GM21717 (cell line): Measurements from ENCODE around the gene KCNK4.

Experiments
- ATAC-seq: cut with Tn5 transposase; IDR thresholded peaks from one replicate; pipeline ENCODE4 v1.9.1; 2021; ENCODE audit warnings: mild to moderate bottlenecking, moderate library complexity; ENCODE audit not compliant: unreplicated experiment

Gene KCNK4

GRCh38 chr11:64253043-64253442 is 38.1 kb upstream of the KCNK4 start:
- no peak for ATAC-seq

GRCh38 chr11:64253481-64253880 is 37.6 kb upstream of the KCNK4 start:
- no peak for ATAC-seq

DNA sequence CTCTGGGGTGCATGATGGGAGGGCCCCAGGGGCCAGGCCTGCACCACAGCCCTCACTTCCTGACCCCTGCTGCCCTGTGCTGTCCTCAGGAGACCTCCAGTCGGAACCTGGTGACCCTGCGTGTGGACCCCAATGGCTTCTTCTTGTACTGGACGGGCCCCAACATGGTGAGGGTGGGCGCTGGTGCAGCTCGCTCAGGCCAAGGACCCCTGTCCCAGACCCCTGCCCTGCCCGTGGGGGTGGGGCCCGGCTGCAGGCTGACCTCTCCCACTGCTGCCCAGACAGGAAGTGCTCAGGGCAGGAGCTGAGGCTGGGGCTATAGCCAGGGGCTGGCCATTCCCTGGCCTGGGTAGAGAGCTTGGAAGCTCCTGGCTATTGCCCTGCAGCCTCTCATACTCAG is 36.8 kb upstream of the KCNK4 start:
- no peak for ATAC-seq

GRCh38 chr11:64255135-64256128 is 35.7 kb upstream of the KCNK4 start:
- ATAC-seq, result no peak

DNA sequence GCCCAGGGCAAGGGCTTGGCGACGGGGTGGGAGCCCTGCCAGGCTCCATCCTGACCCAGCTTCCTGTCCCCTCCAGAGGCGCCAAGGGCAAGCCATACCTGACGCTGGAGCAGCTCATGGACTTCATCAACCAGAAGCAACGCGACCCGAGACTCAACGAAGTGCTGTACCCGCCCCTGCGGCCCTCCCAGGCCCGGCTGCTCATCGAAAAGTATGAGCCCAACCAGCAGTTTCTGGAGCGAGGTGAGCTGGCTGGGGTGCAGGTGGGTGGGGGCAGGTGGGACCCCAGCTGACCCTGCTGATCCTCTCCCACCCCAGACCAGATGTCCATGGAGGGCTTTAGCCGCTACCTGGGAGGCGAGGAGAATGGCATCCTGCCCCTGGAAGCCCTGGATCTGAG is 34.8 kb upstream of the KCNK4 start:
- no peak for ATAC-seq

DNA sequence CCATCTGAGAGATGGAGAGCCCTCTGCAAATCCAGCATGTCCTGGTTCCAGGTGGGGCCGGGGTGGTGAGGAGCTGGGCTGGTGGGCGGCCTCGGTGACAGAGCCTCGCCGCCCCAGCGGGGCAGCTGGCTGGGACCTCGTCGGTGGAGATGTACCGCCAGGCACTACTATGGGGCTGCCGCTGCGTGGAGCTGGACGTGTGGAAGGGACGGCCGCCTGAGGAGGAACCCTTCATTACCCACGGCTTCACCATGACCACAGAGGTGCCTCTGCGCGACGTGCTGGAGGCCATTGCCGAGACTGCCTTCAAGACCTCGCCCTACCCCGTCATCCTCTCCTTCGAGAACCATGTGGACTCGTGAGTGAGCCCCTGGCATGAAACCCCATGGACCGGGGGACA is 32.7 kb upstream of the KCNK4 start:
- no peak for ATAC-seq

DNA sequence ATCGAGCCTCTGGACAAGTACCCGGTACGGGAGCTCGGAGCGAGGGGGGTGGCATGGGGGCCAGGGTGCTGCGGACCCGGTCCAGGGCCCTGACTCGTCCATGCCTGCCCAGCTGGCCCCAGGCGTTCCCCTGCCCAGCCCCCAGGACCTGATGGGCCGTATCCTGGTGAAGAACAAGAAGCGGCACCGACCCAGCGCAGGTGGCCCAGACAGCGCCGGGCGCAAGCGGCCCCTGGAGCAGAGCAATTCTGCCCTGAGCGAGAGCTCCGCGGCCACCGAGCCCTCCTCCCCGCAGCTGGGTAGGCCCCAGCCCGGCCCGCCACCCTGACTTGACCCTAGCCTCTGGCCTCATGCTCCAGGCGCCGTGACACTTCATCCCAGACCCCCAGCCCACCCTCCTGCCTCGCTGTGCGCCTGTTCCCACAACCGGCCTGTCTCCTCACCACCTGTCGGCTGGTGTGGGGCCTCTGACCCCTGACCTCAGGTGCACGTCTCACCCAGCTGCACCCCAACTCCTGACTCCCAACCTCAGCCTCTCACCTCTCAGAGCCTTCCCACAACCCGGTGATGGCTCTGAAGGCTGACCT is 32.1 kb upstream of the KCNK4 start:
- ATAC-seq, result no peak

DNA sequence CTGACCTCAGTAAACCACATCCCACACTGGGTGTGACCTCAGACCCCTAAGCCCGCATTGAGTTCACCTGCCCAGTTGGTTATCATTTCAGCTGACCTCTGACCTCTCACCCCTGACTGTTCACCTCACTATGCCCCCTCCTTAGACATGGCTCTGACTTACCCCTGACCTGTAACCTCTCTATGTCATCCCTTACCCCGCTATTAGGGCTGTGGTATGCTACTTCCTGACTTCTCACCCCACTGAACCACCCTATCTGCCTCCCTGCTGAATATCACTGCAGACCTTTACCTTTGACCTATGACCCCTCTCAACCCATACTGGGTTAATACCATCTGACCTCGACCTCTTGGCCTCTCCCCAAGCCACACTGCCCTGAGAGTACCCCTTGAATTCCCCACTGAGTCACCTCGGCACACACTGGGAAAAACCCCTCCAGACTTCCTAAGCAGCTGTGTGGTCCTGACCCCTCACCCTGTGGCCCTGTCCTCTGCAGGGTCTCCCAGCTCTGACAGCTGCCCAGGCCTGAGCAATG is 31.5 kb upstream of the KCNK4 start:
- no peak for ATAC-seq

- ATAC-seq, result no peak
These were observed 30.9 kb upstream of the KCNK4 start for GRCh38 chr11:64260147-64260708.

- no peak for ATAC-seq
These were observed 29.5 kb upstream of the KCNK4 start for GRCh38 chr11:64261556-64262080.

- no peak for ATAC-seq
These were observed 28.7 kb upstream of the KCNK4 start for GRCh38 chr11:64262271-64263002.

- no peak for ATAC-seq
These were observed 27.8 kb upstream of the KCNK4 start for GRCh38 chr11:64263021-64263946.

GRCh38 chr11:64263947-64264317 is 27.2 kb upstream of the KCNK4 start:
- ATAC-seq, result no peak

GRCh38 chr11:64264371-64264852 is 26.7 kb upstream of the KCNK4 start:
- ATAC-seq, result no peak

DNA sequence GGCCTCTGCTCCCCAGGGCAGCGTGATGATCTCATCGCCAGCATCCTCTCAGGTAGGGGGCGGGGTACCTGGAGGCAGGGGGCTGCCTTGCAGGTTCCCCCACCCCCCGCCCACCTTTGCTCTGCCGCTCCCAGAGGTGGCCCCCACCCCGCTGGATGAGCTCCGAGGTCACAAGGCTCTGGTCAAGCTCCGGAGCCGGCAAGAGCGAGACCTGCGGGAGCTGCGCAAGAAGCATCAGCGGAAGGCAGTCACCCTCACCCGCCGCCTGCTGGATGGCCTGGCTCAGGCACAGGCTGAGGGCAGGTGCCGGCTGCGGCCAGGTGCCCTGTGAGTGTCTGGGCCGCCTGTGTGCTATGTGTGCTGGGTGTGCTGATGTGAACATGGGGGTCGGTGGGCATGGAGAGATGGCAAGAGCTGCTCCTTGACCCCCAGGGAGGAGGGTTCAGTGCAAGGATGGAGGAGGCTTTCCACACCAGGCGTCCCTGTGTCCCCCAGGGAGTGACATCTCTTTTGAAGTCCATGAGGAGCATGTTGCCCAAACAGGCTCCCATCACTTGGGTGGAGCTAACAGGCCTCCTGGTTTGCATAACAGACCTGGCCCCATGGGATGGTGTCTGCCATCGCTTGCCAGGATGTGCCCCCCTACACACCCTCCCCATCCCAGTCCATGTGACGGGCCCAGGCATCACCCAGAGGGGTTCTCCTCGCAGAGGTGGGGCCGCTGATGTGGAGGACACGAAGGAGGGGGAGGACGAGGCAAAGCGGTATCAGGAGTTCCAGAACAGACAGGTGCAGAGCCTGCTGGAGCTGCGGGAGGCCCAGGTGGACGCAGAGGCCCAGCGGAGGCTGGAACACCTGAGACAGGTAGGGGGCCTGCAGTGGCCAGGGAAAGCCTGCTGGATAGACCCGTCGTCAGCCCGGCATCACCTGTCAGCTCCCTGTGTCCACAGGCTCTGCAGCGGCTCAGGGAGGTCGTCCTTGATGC is 25.6 kb upstream of the KCNK4 start:
- no peak for ATAC-seq

DNA sequence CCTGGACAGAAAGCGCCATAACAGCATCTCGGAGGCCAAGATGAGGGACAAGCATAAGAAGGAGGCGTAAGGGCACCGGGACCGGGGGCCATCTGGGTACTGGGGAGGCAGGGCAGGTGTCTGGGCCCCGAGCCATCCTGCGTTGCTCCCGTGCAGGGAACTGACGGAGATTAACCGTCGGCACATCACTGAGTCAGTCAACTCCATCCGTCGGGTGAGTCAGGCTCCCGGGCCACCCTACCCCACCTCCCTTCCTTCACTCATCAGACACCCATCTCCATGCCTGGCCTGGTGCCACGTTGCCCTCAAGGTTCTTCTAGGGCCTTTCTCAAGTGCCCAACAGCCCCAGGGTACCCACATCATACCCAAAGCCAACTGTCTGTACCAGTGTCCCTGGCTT is 24.8 kb upstream of the KCNK4 start:
- ATAC-seq, result no peak

- no peak for ATAC-seq
These were observed 23.7 kb upstream of the KCNK4 start for GRCh38 chr11:64267207-64267945.
